HepG2 (cell line): ENCODE results near the gene TMCO4. TPM values are rescaled to one million over a fixed set of nuclear protein-coding genes. Genes with fewer than 3 reads are reported as not detected.

Experiments
- ATAC-seq: fragments of 200-7000 bp; cut with Tn5 transposase; 3 replicates; pipeline ENCODE4 v1.9.1; 2020; ENCODE audit warnings: mild to moderate bottlenecking, moderate library complexity
- BruUV-seq: library from RNA; stranded (reverse); fragments of 400-500 nt; replicated peaks from 2 replicates; lab custom pipeline; 2021; lab: Mats Ljungman, UMichigan
- CTCF ChIA-PET: fragments of 300-600 bp; formaldehyde crosslinking; extraction: SDS; loops from one replicate; lab custom pipeline; 2021; ENCODE audit warnings: low total read pairs, inconsistent platforms, low intra/inter-chr PET ratio; lab: Yijun Ruan, JAX
- POLR2A ChIA-PET: fragments of 350-600 bp; sonication (Branson Sonifier 250); formaldehyde crosslinking; loops from one replicate; lab custom pipeline; 2020; ENCODE audit warnings: antibody characterized with exemption, inconsistent platforms; lab: Yijun Ruan, JAX
- DNase-seq: peaks from one replicate; pipeline ENCODE4 v3.0.0-alpha.2; 2015; ENCODE audit warnings: low spot score
- FAIRE-seq: peaks from 3 replicates; lab custom pipeline; 2011; peaks lifted over from hg19 to GRCh38; lab: Jason Lieb, UNC
- H2AFZ ChIP-seq: one replicate; pipeline ENCODE4 v1.6.1; 2011; ENCODE audit warnings: low read length, inconsistent platforms
- H3K27ac ChIP-seq: fragments of 300-600 bp; 3 replicates; pipeline ENCODE4 v1.8.0; 2011; ENCODE audit warnings: mixed run types, mild to moderate bottlenecking, mixed read lengths, low read length, inconsistent platforms; ENCODE audit not compliant: insufficient read depth; ENCODE audit errors: extremely low read length
- H3K27me3 ChIP-seq, 2 experiments: fragments of 200-600 bp in 1 of 2; 2 replicates in 1 of 2; 3 replicates in 1 of 2; pipeline versions ENCODE4 v1.6.0 to v1.8.0; 2011; ENCODE audit warnings: low read length in 2 of 2, mild to moderate bottlenecking in 2 of 2, moderate library complexity in 2 of 2, inconsistent platforms in 1 of 2; ENCODE audit not compliant: insufficient read depth in 2 of 2, control insufficient read depth in 1 of 2
- H3K36me3 ChIP-seq, 2 experiments: fragments of 200-600 bp in 1 of 2; replicated peaks in 1 of 2; 2 replicates in 1 of 2; 3 replicates in 1 of 2; pipeline versions ENCODE4 v1.5.1 to v1.8.0; 2011; ENCODE audit warnings: low read length in 2 of 2, inconsistent platforms in 1 of 2; ENCODE audit not compliant: insufficient read depth in 2 of 2, control insufficient read depth in 1 of 2
- H3K4me1 ChIP-seq: 2 replicates; pipeline ENCODE4 v1.5.1; 2012; ENCODE audit warnings: low read length, inconsistent platforms; ENCODE audit not compliant: insufficient read depth
- H3K4me2 ChIP-seq: 2 replicates; pipeline ENCODE4 v1.6.0; 2011; ENCODE audit warnings: low read depth, low read length, inconsistent platforms
- H3K4me3 ChIP-seq, 3 experiments: fragments of 200-600 bp in 1 of 3; sonication (generic), shearing (Covaris generic) in 1 of 3; replicated peaks in 1 of 3; 2 replicates each; pipeline ENCODE4 v1.5.1; 2011 to 2016; ENCODE audit warnings: low read length in 3 of 3, inconsistent platforms in 2 of 3, low read depth in 2 of 3, mild to moderate bottlenecking in 2 of 3, control low read depth in 1 of 3, mixed read lengths in 1 of 3; ENCODE audit not compliant: insufficient read depth in 1 of 3
- H3K79me2 ChIP-seq: one replicate; pipeline ENCODE4 v1.6.1; 2011; ENCODE audit warnings: low read length, inconsistent platforms; ENCODE audit not compliant: insufficient read depth
- H3K9ac ChIP-seq: 2 replicates; pipeline ENCODE4 v1.6.0; 2011; ENCODE audit warnings: mild to moderate bottlenecking, low read depth, low read length, inconsistent platforms; ENCODE audit not compliant: insufficient read depth
- H3K9me3 ChIP-seq: 2 replicates; pipeline ENCODE4 v1.5.1; 2012; ENCODE audit warnings: mild to moderate bottlenecking, low read length
- H4K20me1 ChIP-seq: 2 replicates; pipeline ENCODE4 v1.6.0; 2011; ENCODE audit warnings: inconsistent platforms, mild to moderate bottlenecking, low read length, moderate library complexity; ENCODE audit not compliant: insufficient read depth
- ATF1 ChIP-seq: IDR thresholded peaks from 2 replicates; pipeline ENCODE4 v1.6.1; 2016; ENCODE audit warnings: mild to moderate bottlenecking, control low read depth
- DNMT3B ChIP-seq: conservative IDR thresholded peaks from 2 replicates; pipeline ENCODE4 v1.6.1; 2016; ENCODE audit warnings: missing biosample characterization, control low read depth
- HNRNPL ChIP-seq: fragments of 200-400 bp; formaldehyde crosslinking; IDR thresholded peaks from 2 replicates; pipeline ENCODE4 v1.6.1; 2017; ENCODE audit warnings: mild to moderate bottlenecking, low read depth, low read length
- KLF16 ChIP-seq, 2 experiments: sonication (generic) in 1 of 2; formaldehyde crosslinking in 1 of 2; IDR thresholded peaks; 2 replicates each; pipeline versions ENCODE4 v1.6.1 to v1.8.0; 2016 to 2023; ENCODE audit warnings: missing genetic modification reagents in 2 of 2, missing compliant biosample characterization in 1 of 2
- MAFK ChIP-seq, 2 experiments: IDR thresholded peaks in 1 of 2; conservative IDR thresholded peaks in 1 of 2; 2 replicates each; pipeline ENCODE4 v1.6.1; 2011; ENCODE audit warnings: improper control_type of control experiment in 2 of 2, low read length in 2 of 2
- NFATC3 ChIP-seq: sonication (generic); formaldehyde crosslinking; IDR thresholded peaks from 2 replicates; pipeline ENCODE4 v1.5.1; 2020; ENCODE audit warnings: mild to moderate bottlenecking, missing genetic modification reagents
- PCBP1 ChIP-seq: fragments of 200-400 bp; formaldehyde crosslinking; IDR thresholded peaks from 2 replicates; pipeline ENCODE4 v1.6.1; 2017; ENCODE audit warnings: mild to moderate bottlenecking, low read depth, low read length, borderline replicate concordance
- RBAK ChIP-seq: sonication (generic); formaldehyde crosslinking; IDR thresholded peaks from 2 replicates; pipeline ENCODE4 v1.5.1; 2020; ENCODE audit warnings: mild to moderate bottlenecking, missing genetic modification reagents
- RFX3 ChIP-seq: IDR thresholded peaks from 2 replicates; pipeline ENCODE4 v1.6.1; 2016; ENCODE audit warnings: missing biosample characterization, missing genetic modification reagents
- SMC3 ChIP-seq: IDR thresholded peaks from 2 replicates; pipeline ENCODE4 v1.6.1; 2011; ENCODE audit warnings: low read length, improper control_type of control experiment
- ZEB1 ChIP-seq: IDR thresholded peaks from 2 replicates; pipeline ENCODE4 v1.6.1; 2012; ENCODE audit warnings: mild to moderate bottlenecking, low read depth, inconsistent platforms; ENCODE audit not compliant: insufficient replicate concordance
- ZNF12 ChIP-seq: sonication (generic); formaldehyde crosslinking; IDR thresholded peaks from 2 replicates; pipeline ENCODE4 v1.5.0; 2020; ENCODE audit warnings: missing genetic modification reagents
- ZNF839 ChIP-seq: sonication (generic); formaldehyde crosslinking; IDR thresholded peaks from 2 replicates; pipeline ENCODE4 v1.4.0; 2020; ENCODE audit warnings: missing genetic modification reagents, mild to moderate bottlenecking, borderline replicate concordance
- WGBS: methylation state at CpG from one replicate; pipeline ENCODE4 v1.1.6; 2017; ENCODE audit warnings: low lambda C conversion rate; 5-methylcytosine and 5-hydroxymethylcytosine counted together
- in situ Hi-C: cut with HindIII; loops from 2 replicates; pipeline ENCODE4 v1.10.0; 2017; ENCODE audit warnings: low pct_unique_long_range_greater_than_20kb; ENCODE audit not compliant: extremely low pct_ligation_motif_present
- intact Hi-C: fragments of 100-400 bp; cut with micrococcal nuclease; formaldehyde crosslinking; loops from one replicate; pipeline ENCODE4 v1.10.0; 2022; ENCODE audit not compliant: unreplicated experiment
- polyA plus RNA-seq, 8 experiments: library from polyadenylated mRNA; depleted of rRNA in 3 of 8; stranded (reverse) in 7 of 8; unstranded in 1 of 8; fragments of >200 nt; fragmentation: Illumina TruSeq in 4 of 8; extraction: Trizol in 4 of 8; gene quantifications; 2 replicates each; pipeline versions ENCODE4 v1.2.1 to v1.2.3, GENCODE V29; 2011 to 2016; ENCODE audit warnings: low read depth in 4 of 8, missing spikeins in 1 of 8, mixed read lengths in 1 of 8; ENCODE audit not compliant: insufficient read depth in 1 of 8
- total RNA-seq, 5 experiments: library from RNA; depleted of rRNA; stranded (reverse); fragments of >200 nt; fragmentation: Illumina TruSeq; extraction: Trizol; gene quantifications; 2 replicates each; pipeline ENCODE4 v1.2.3, GENCODE V29; 2016; ENCODE audit warnings: low read depth in 1 of 5
- TF ChIP-seq, protein P1 (sequence below): sonication (generic); formaldehyde crosslinking; IDR thresholded peaks from 2 replicates; pipeline ENCODE4 v1.4.0; 2020; ENCODE audit warnings: mild to moderate bottlenecking, missing genetic modification reagents, borderline replicate concordance
- TF ChIP-seq, protein P2 (sequence below): sonication (generic); formaldehyde crosslinking; IDR thresholded peaks from 2 replicates; pipeline ENCODE4 v1.5.1; 2020; ENCODE audit warnings: missing genetic modification reagents, mild to moderate bottlenecking, borderline replicate concordance

TMCO4 gene
- total and polyA plus RNA-seq, 2 of the 13 experiments (the other 11 are each of a cell fraction or from before 2014, with no cell fraction given), result 2.1 to 4.1 TPM

DNA sequence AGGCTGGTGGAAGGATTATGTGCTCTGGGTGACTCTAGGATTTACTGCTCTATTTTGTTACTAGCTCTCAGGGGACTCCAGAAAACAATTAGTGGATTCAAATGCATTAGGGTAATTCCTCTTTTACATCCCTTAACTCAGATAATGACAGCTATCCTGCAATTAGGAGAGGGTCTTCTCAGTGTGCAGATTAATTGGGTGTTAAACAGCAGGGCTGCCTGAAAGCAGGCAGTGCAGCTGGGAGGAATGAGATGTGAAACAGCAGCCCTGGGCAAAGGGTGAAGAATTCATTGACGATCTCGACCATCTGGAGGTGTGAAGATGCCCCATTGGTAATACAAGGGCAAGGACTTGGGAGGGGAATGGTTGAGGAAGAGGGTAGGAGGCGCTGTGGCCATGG, 68.9 kb downstream of the TMCO4 start:
- no peaks in the 10 kb centered on the region for H3K36me3 ChIP-seq
- H3K4me1 ChIP-seq, result no peaks in the 10 kb centered on the region
- H3K9me3 ChIP-seq, result peaks cover 4% of the 10 kb centered on the region; the same call in 1 of the 2 replicates
- no peaks in the 10 kb centered on the region for H3K27me3 ChIP-seq
- FAIRE-seq (no peak), ATAC-seq (no peak), DNase-seq (no peak)
- TF ChIP-seq ZEB1 (no peak), PCBP1 (no peak), MAFK (conservative IDR thresholded peaks at IDR 0.05 in 1 of 2, IDR thresholded peaks at IDR 0.05 in 1 of 2; ENCODE audit: low read length in 2 of 2) (no peak), HNRNPL (no peak), RFX3 (no peak), ZNF839 (no peak), NFATC3 (CRISPR knock-in tag) (no peak)
- TF ChIP-seq, protein P1, sequence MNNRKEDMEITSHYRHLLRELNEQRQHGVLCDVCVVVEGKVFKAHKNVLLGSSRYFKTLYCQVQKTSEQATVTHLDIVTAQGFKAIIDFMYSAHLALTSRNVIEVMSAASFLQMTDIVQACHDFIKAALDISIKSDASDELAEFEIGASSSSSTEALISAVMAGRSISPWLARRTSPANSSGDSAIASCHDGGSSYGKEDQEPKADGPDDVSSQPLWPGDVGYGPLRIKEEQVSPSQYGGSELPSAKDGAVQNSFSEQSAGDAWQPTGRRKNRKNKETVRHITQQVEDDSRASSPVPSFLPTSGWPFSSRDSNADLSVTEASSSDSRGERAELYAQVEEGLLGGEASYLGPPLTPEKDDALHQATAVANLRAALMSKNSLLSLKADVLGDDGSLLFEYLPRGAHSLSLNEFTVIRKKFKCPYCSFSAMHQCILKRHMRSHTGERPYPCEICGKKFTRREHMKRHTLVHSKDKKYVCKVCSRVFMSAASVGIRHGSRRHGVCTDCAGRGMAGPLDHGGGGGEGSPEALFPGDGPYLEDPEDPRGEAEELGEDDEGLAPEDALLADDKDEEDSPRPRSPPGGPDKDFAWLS, result no peak
- no peak overlapping the region for H3K4me2 ChIP-seq
- H4K20me1 ChIP-seq, result no peaks in the 10 kb centered on the region
- H3K79me2 ChIP-seq, result no peaks in the 10 kb centered on the region
- intact Hi-C loops (no loop called here), in situ Hi-C loops (no loop called here)
- H3K27ac ChIP-seq, result no peak overlapping the region
- no TSS peak for BruUV-seq
- no peak overlapping the region for H2AFZ ChIP-seq
- CTCF ChIA-PET, result no interaction called here
- POLR2A ChIA-PET, result no interaction called here
- 82% methylated on average over 3 of the region's 3 CpGs for WGBS
- H3K4me3 ChIP-seq, result no peak overlapping the region
- no peak overlapping the region for H3K9ac ChIP-seq

DNA sequence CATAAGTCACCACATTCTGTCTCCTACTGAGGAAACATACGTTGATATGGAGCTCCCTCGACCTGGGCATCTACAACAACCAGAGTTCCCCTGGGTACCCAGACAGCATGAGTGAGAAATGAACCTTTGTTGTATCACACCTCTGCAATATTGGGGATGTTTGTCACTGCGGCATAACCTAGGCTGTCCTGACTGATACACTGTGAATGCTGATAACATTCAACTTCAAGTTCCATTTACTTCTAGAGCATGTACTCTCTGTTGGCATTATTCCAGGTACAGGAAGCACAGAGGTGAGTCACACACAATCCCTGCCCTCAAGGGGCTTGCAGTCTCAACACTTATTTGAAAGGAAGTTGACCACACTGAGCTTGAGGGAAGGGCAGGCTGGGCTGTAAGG, 69.5 kb downstream of the TMCO4 start:
- no TSS peak for BruUV-seq
- Histone ChIP-seq H3K4me3 (no peak overlapping the region), H3K27ac (no peak overlapping the region), H4K20me1 (no peaks in the 10 kb centered on the region), H3K27me3 (no peaks in the 10 kb centered on the region), H2AFZ (no peak overlapping the region), H3K36me3 (no peaks in the 10 kb centered on the region), H3K4me1 (no peaks in the 10 kb centered on the region), H3K9me3 (peaks cover 4% of the 10 kb centered on the region; the same call in 1 of the 2 replicates), H3K79me2 (no peaks in the 10 kb centered on the region), H3K9ac (no peak overlapping the region), H3K4me2 (no peak overlapping the region)
- CTCF ChIA-PET, result no interaction called here
- in situ Hi-C loops, result no loop called here
- ATAC-seq, result no peak
- DNase-seq, result no peak
- intact Hi-C loops, result no loop called here
- no peak for FAIRE-seq
- POLR2A ChIA-PET, result no interaction called here
- TF ChIP-seq DNMT3B (CRISPR knock-in tag) (no peak), SMC3 (no peak), ZNF12 (CRISPR knock-in tag) (peak; percentile 97), KLF16 (CRISPR knock-in tag; IDR thresholded peaks at IDR 0.05) (no peak), ATF1 (CRISPR knock-in tag) (no peak), RBAK (peak; percentile 97)
- TF ChIP-seq, protein P2, sequence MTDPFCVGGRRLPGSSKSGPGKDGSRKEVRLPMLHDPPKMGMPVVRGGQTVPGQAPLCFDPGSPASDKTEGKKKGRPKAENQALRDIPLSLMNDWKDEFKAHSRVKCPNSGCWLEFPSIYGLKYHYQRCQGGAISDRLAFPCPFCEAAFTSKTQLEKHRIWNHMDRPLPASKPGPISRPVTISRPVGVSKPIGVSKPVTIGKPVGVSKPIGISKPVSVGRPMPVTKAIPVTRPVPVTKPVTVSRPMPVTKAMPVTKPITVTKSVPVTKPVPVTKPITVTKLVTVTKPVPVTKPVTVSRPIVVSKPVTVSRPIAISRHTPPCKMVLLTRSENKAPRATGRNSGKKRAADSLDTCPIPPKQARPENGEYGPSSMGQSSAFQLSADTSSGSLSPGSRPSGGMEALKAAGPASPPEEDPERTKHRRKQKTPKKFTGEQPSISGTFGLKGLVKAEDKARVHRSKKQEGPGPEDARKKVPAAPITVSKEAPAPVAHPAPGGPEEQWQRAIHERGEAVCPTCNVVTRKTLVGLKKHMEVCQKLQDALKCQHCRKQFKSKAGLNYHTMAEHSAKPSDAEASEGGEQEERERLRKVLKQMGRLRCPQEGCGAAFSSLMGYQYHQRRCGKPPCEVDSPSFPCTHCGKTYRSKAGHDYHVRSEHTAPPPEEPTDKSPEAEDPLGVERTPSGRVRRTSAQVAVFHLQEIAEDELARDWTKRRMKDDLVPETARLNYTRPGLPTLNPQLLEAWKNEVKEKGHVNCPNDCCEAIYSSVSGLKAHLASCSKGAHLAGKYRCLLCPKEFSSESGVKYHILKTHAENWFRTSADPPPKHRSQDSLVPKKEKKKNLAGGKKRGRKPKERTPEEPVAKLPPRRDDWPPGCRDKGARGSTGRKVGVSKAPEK, result no peak
- WGBS, result 83% methylated on average over 3 of the region's 3 CpGs
